H4 (cell line): ENCODE results near the gene ABCA2. TPM values are rescaled to one million over a fixed set of nuclear protein-coding genes. Genes with fewer than 3 reads are reported as not detected.

Source experiments
- DNase-seq: peaks from one replicate; pipeline ENCODE4 v3.0.0-alpha.2; 2015; ENCODE audit warnings: low spot score
- total RNA-seq: library from RNA; depleted of rRNA; stranded (reverse); fragments of >200 nt; shearing (Covaris generic); gene quantifications from 2 replicates; pipeline ENCODE4 v1.2.3, GENCODE V29; 2014; rRNA removed

The ABCA2 gene
- total RNA-seq, 1 experiment from 2014 or later: 4.9 TPM

- DNase-seq: no peak
Observed at GRCh38 chr9:136963751-136964150, 64.3 kb downstream of the ABCA2 start.

GRCh38 chr9:136963341-136963740 is 64.7 kb downstream of the ABCA2 start:
- DNase-seq: no peak

DNA sequence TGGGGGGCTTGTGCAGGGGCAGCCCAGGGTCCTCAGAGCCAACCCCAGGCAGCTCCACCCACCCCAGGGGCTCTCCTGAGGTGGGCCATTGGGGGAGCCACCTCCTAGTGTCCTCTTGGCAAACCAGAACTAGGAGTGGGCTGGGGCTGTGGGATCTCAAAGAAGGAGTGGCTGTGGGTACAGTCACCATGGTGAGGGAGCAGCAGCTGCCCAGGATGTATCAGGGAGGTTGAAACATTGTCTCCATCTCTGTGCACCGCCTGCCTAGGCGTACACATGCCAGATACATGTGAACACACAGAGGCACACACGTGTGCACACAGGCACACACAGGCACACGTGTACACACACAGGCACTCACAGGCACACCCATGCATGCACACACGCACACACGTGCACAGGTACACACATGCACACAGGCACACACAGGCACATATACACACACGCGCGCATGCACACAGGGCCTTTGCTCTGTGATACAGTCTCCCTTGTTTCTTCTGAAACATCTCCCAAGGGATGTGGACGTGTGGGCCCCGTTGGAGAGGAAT is 65.3 kb downstream of the ABCA2 start:
- no peak for DNase-seq

DNA sequence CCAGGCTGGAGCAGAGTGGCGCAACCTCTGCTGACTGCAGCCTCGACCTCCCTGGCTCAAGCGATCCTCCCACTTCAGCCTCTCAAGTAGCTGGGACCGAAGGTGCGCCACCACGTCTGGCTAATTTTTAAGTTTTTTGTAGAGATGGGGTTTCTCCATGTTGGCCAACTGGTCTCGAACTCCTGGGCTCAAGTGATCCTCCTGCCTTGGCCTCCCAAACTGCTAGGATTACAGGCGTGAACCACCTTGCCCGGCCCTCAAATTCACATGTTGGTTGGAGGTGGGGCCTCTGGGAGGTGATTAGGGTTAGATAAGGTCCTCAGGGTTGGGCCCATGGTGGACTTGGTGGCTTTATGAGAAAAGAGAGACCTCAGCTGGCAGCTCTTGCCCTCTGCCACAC is 65.9 kb downstream of the ABCA2 start:
- DNase-seq: no peak

- no peak for DNase-seq
Observed at GRCh38 chr9:136961279-136962065, 66.6 kb downstream of the ABCA2 start.

DNA sequence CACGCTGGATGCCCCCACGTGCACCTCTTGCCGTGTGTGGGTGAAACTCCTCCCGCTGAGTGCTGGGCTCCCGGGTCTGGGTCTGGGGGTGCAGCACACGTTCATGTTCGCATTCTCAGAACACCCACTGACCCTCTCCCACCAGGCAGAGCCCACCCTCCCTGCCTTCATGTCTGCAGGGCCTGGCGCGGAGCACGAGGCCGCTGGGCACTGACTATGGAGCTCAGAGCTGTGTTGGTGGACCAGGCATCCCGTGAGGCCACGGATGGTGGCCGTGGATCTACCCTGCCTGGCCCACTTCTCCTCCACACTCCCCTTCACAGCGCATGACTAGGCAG is 67.1 kb downstream of the ABCA2 start:
- DNase-seq: no peak

- no peak for DNase-seq
Observed at GRCh38 chr9:136960212-136960937, 67.7 kb downstream of the ABCA2 start.

GRCh38 chr9:136958898-136959850 is 68.9 kb downstream of the ABCA2 start:
- no peak for DNase-seq

- DNase-seq: no peak
Observed at GRCh38 chr9:136958473-136958872, 69.6 kb downstream of the ABCA2 start.

- DNase-seq: no peak
Observed at GRCh38 chr9:136957901-136958300, 70.1 kb downstream of the ABCA2 start.

GRCh38 chr9:136957461-136957860 is 70.6 kb downstream of the ABCA2 start:
- no peak for DNase-seq

Other genes starting within 250 kb of the ABCA2 start
- gene TMEM141, start 236.9 kb downstream of the ABCA2 start, total RNA-seq: 87.0 and 93.0 TPM in 2 replicates
- 0.47 TPM in 1 of 2 replicates, not detected in the other for gene CCDC183, start 231.9 kb downstream of the ABCA2 start, total RNA-seq
- gene RABL6, start 220.3 kb downstream of the ABCA2 start, total RNA-seq: 23.6 and 35.0 TPM in 2 replicates
- 0.06 and 0.21 TPM in 2 replicates for gene AJM1, start 185.8 kb downstream of the ABCA2 start, total RNA-seq
- gene PHPT1, start 178.8 kb downstream of the ABCA2 start, total RNA-seq: 100 and 119 TPM in 2 replicates
- gene MAMDC4, start 175.9 kb downstream of the ABCA2 start, total RNA-seq: 0.12 and 0.15 TPM in 2 replicates
- 458 and 510 TPM in 2 replicates for gene EDF1, start 161.9 kb downstream of the ABCA2 start, total RNA-seq
- 8.1 and 11.3 TPM in 2 replicates for gene TRAF2, start 141.7 kb downstream of the ABCA2 start, total RNA-seq
- 56.2 and 83.0 TPM in 2 replicates for gene FBXW5, start 83.5 kb downstream of the ABCA2 start, total RNA-seq
- gene C8G, start 83.0 kb downstream of the ABCA2 start, total RNA-seq: not detected in 2 replicates
- not detected in 2 replicates for gene LCN12, start 76.0 kb downstream of the ABCA2 start, total RNA-seq
- not detected in 2 replicates for gene PTGDS, start 50.7 kb downstream of the ABCA2 start, total RNA-seq
- not detected in 2 replicates for gene LCNL1, start 45.2 kb downstream of the ABCA2 start, total RNA-seq
- 32.0 and 41.3 TPM in 2 replicates for gene PAXX, start 35.8 kb downstream of the ABCA2 start, total RNA-seq
- 0.64 TPM in 1 of 2 replicates, not detected in the other for gene CLIC3, start 31.7 kb downstream of the ABCA2 start, total RNA-seq
- not detected in 2 replicates for gene FUT7, start 3.9 kb upstream of the ABCA2 start, total RNA-seq
- 1.2 and 4.1 TPM in 2 replicates for gene NPDC1, start 17.9 kb upstream of the ABCA2 start, total RNA-seq
- not detected in 2 replicates for gene ENTPD2, start 25.8 kb upstream of the ABCA2 start, total RNA-seq
- 5.9 and 12.4 TPM in 2 replicates for gene SAPCD2, start 42.3 kb upstream of the ABCA2 start, total RNA-seq
- 6.6 and 7.4 TPM in 2 replicates for gene UAP1L1, start 49.3 kb upstream of the ABCA2 start, total RNA-seq
- 38.6 and 62.6 TPM in 2 replicates for gene MAN1B1, start 58.7 kb upstream of the ABCA2 start, total RNA-seq
- gene DPP7, start 86.5 kb upstream of the ABCA2 start, total RNA-seq: 34.8 and 52.2 TPM in 2 replicates
- gene GRIN1, start 110.9 kb upstream of the ABCA2 start, total RNA-seq: not detected in 2 replicates
- 0.10 and 0.12 TPM in 2 replicates for gene LRRC26, start 141.8 kb upstream of the ABCA2 start, total RNA-seq
- not detected in 2 replicates for gene TMEM210, start 143.8 kb upstream of the ABCA2 start, total RNA-seq
- 8.2 and 13.4 TPM in 2 replicates for gene ANAPC2, start 160.3 kb upstream of the ABCA2 start, total RNA-seq
- gene SSNA1, start 160.4 kb upstream of the ABCA2 start, total RNA-seq: 71.6 and 91.9 TPM in 2 replicates
- gene TPRN, start 172.5 kb upstream of the ABCA2 start, total RNA-seq: 1.2 and 3.4 TPM in 2 replicates
- gene TMEM203, start 177.4 kb upstream of the ABCA2 start, total RNA-seq: 63.4 and 69.8 TPM in 2 replicates
- gene NDOR1, start 177.5 kb upstream of the ABCA2 start, total RNA-seq: 4.0 and 4.9 TPM in 2 replicates
- 0.31 TPM in 1 of 2 replicates, not detected in the other for gene RNF208, start 194.0 kb upstream of the ABCA2 start, total RNA-seq
- gene CYSRT1, start 196.9 kb upstream of the ABCA2 start, total RNA-seq: 0.14 and 0.37 TPM in 2 replicates
- gene RNF224, start 199.3 kb upstream of the ABCA2 start, total RNA-seq: not detected in 2 replicates
- gene SLC34A3, start 202.7 kb upstream of the ABCA2 start, total RNA-seq: not detected in 2 replicates
- 164 and 180 TPM in 2 replicates for gene TUBB4B, start 213.1 kb upstream of the ABCA2 start, total RNA-seq
- not detected in 2 replicates for gene STPG3, start 223.0 kb upstream of the ABCA2 start, total RNA-seq
- gene NELFB, start 227.1 kb upstream of the ABCA2 start, total RNA-seq: 29.5 and 33.0 TPM in 2 replicates
- 0.37 and 1.3 TPM in 2 replicates for gene TOR4A, start 249.5 kb upstream of the ABCA2 start, total RNA-seq